Inflammatory macrophage treated with lipopolysaccharide for 4 hours (primary cell): Measurements from ENCODE around the gene IQGAP1.
"Not testable (repeated sequence)": the region's sequence is repeated elsewhere in the genome, so short reads cannot be mapped to it uniquely, and the experiment has no call there.

Source experiments
- DNase-seq: peaks from one replicate; pipeline ENCODE4 v3.0.0-alpha.2; 2020

The IQGAP1 gene

GRCh38 chr15:90379263-90379662 lies 8.8 kb upstream of the IQGAP1 start:
- DNase-seq = no peak

GRCh38 chr15:90381515-90381914 lies 6.5 kb upstream of the IQGAP1 start:
- no peak for DNase-seq

DNA sequence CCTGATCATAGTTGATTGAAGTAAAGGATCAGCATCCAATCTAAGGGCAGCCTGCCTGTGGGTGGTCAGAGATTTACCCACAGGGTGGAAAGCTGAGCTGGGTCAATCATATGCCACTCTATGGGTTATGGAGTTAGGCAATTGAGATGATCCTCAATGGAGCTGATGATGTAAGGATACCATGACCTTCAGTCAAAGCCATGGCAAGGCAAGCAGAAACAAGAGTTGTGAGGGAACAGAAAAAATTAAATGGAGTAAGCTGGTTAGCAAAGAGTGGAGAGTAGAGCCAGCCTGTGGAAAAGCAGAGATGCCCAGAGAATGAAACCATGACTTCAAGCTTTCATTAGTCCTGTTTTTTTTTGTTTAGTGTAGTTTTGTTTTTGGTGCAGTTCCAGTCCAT lies 5.7 kb upstream of the IQGAP1 start:
- DNase-seq = peak; percentile 73

- DNase-seq = no peak
Observed at GRCh38 chr15:90386221-90386620, 1.8 kb upstream of the IQGAP1 start.

GRCh38 chr15:90388462-90389380 lies 679 bp downstream of the IQGAP1 start:
- DNase-seq = peak; percentile 85

DNA sequence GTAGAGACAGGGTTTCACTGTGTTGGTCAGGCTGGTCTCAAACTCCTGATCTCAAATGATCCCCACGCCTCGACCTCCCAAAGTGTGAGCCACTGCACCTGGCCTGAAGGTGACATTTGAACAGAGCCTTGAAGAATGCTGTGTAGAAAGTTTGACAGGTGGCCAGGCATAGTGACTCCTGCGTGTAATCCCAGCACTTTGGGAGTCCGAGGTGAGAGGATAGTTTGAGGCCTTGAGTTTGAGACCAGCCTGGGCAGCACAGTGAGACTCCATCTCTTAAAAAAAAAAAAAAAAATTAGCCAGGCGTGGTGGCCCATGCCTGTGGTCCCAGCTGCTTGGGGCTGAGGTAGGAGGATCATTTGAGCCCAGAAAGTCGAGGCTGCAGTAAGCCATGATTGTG lies 1.5 kb downstream of the IQGAP1 start:
- no peak for DNase-seq

- no peak for DNase-seq
Observed at GRCh38 chr15:90393040-90393439, 5.0 kb downstream of the IQGAP1 start.

DNA sequence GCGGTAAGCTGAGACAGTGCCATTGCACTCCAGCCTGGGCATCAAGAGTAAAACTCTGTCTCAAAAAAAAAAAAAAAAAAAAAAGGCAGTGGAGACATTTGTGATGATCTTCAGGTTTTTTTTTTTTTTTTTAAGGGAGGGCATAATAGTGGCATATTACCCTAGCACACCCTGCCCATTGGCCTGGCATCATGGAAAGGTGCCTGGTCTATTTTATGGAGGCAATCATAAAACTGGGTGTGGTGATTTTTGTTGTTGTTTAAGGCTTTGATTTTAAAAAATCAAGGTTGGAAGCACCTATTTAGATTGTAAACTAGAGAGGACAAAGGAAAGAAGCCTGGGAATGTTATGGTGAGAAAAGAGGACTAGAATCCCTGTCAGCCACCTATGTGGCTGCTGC lies 6.0 kb downstream of the IQGAP1 start:
- DNase-seq = no peak

- DNase-seq = peak; percentile 22
Observed at GRCh38 chr15:90394748-90395442, 6.9 kb downstream of the IQGAP1 start.

DNA sequence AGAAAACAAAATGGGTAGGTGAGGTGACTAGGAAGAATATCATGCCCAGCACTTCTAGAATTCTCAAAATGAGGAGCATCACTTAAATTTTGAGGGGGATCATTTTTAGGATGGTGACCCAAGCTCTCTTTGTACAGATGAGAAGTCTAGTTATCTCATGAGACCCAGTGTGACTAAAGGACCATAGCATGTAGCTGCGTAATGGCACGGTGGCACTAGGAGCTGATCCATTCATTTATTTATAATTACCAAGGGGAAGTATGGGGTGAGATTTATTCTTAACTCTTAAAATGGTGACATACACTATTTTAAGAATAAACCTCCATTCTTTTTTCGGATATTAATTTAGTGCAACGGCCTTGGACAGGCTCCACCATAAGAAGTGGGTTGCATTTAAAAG lies 8.3 kb downstream of the IQGAP1 start:
- no peak for DNase-seq

DNA sequence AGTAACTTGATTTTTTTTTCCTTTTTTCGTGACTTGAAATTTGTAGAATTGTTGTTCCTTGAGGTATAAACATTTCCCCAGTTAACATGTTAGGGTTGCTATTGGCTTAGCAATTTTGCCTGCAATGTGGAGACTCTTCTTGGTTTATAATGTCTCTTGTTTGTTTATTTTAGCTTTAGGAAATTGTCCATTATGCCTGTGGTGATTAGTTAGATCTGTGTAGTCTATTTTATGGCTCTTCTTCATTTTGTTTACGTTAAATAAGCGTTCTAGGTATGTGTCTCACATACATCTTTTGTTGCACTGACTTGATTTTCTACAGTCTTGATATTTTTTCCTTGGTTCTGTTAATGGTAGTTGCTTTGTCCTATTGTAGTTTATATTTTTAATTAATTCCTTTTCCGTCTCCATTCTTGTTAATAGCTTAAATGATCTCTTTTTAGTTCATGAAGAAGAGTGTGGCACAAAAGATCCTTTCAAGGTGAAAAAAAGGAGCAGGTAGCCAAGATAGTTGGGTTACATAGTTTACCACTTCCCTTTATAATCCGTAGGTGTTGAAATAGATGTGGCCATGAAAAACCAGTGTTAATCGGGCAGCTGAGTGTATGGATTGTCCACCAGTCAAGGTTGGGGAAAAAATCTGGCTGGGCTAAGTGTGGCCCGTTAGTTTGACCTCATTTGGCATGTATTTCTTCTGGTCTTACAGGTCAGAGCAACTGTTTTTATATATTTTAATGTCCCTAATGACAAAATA lies 12.1 kb downstream of the IQGAP1 start:
- DNase-seq = peak; percentile 26

DNA sequence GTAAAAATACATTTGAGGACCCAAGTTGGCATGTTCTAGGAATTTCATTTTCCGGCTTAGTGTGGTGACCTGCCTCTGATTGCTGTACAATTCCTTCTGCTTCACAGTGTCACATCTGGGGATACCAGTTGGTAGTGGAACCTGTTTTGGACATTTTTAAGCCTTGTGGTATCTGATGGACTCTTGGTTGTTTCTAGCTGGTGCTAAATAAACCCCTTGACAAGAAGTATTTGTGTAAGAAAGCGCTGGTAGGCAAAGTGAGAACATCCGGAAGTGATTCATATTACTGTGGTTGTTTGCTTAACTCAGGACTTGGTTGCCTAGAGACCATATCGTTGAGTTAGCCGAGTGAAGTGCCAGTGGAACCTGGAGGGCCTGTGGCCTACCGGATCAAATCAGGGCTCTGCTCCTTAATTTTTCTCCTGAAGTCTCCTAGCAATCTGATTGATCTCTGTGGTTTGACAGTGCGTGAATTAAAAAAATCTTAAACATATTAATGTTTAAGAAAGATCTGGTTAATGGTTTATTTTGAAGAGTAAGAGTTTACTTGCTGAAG lies 12.8 kb downstream of the IQGAP1 start:
- peak; percentile 93 for DNase-seq

GRCh38 chr15:90401495-90401894 lies 13.5 kb downstream of the IQGAP1 start:
- DNase-seq = no peak

DNA sequence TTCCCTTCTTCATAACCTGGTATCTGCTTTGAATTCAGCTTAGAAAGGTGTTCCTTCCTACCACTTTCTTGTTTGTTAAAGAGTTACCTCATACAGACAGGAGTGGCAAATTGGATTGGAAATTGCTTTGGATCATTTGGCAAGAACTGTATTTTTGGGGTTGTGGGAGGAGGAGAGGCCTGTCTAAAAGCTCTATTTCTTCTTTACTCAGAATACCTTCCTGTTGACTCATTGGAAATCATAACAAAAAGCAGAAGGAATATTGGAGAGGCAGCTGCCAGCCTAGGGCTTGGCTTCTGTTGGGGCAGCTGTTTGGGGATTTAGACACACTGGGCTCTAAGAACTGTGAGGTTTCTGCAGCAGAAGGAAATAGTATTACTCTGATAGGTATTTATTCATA lies 14.2 kb downstream of the IQGAP1 start:
- DNase-seq = peak; percentile 91

DNA sequence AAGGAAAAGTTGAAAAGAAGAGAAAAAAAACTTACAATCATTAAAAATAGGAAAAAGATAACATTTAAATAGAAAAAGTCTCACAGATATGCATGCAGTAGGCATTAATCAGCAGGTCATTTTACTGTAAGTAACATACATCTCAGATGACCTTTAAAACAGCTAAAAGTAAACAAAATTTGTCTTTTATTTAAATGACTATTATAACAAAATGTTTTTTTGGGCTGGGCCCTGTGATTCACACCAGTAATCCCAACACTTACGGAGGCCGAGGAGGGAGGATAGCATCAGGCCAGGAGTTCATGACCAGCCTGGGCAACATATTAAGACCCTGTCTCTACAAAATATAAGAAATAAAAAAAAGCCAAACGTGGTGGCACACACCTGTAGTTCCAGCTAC lies 14.7 kb downstream of the IQGAP1 start:
- no peak for DNase-seq

DNA sequence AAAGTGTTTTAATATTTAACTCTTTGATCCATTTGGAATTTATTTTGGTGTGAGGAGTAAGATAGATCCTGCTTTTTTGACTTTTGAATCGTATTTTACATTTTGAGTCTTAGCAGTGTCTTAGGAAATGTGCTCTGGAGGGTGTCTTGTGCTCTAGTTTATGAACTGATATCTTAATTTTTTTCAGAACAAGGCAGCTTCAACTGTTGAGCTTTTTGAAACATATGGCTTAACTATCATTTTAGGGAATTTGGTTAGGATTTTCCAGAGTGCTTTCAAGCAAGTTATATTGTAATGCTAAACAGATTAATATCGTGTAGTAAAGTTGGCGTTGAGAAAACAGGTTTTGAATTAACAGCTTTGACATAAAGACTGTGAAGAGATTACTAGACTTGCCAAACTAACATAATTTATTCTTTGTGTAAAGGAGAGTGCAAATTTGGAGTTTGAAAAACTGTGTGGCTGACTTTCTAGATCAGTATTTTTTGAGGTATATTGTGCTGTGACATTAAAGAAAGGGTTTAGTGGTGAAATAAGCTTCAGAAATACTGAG lies 17.1 kb downstream of the IQGAP1 start:
- no peak for DNase-seq

- peak; percentile 47 for DNase-seq
Observed at GRCh38 chr15:90407336-90407735, 19.3 kb downstream of the IQGAP1 start.

DNA sequence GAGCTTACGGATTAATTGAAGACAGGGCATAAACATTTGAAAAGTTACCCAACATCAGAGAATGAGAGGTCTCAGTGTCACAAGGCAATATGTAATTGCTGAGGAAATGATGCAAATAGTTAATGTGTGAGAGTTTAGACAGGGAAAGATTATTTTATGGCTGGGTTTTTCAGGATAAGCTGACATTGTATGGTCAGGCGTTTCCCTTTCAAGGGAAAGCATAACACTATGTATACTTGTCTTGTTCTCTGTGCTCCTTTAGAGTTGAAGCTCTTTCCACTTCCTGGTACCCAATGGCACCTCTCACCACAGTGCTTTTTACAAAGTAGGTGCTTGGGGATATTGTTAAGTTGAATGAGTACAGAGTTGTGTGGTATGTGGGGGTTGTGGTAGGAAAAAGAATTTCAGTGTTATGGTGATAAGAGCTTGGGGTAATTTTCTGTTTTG lies 19.9 kb downstream of the IQGAP1 start:
- DNase-seq = peak; percentile 85

DNA sequence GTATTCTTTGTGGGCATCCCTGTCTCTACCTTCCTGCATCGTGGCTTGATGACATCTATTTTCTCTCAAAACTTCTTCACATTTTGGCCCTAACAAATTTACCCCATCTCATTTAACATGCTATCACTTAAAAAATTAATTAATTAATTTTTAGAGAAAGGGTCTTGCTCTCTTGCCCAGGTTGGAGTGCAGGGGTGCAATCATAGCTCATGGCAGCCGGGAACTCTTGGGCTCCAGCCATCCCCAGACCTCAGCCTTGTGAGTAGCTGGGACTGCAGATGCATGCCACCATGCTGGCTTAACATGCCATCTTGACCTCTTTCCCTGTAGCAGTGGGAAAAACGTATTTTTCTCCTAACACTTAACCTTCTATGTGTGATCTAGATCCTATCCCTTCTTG lies 20.6 kb downstream of the IQGAP1 start:
- no peak for DNase-seq

- DNase-seq = not testable (repeated sequence)
Observed at GRCh38 chr15:90409587-90409986, 21.5 kb downstream of the IQGAP1 start.

DNA sequence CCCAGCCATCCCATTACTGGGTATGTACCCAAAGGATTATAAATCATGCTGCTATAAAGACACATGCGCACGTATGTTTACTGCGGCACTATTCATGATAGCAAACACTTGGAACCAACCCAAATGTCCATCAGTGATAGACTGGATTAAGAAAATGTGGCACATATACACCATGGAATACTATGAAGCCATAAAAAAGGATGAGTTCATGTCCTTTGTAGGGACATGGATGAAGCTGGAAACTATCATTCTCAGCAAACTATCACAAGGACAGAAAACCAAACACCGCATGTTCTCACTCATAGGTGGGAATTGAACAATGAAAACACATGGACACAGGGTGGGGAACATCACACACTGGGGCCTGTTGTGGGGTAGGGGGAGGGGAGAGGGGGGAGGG lies 22.3 kb downstream of the IQGAP1 start:
- not testable (repeated sequence) for DNase-seq

DNA sequence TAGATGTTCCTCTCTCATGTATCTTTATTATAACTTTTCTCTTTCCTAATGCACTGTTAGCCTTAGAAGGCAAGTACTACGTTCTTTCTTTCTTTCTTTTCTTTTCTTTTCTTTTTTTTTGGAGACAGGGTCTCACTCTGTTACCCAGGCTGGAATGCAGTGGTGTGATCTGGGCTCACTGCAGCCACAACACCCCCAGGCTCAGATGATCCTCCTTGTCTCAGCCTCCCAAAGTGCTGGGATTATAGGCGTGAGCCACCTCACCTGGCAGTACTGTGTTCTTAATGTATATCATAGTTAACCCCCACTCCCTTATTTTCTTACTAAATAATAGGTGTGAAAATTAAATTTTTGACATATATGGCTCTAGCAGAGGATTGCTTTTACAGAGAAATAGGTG lies 23.1 kb downstream of the IQGAP1 start:
- no peak for DNase-seq
